NCI-H748 treated with DMSO at 0.1 percent for 48 hours (cell line): Measurements from ENCODE around the gene STN1.
A peak's percentile ranks its signal among the peaks of the same experiment; 100 is the strongest.

Experiments used
- DNase-seq: peaks from one replicate; lab custom pipeline; 2025; lab: John Stamatoyannopoulos, UW

STN1 gene

GRCh38 chr10:103918053-103918846 lies at the start of gene STN1:
Gene STN1 (minus strand): TSS chr10:103918184. CDS start chr10:103917594, 590 bp downstream.
- peak; percentile 84 for DNase-seq

- DNase-seq, result peak; percentile 15
Measured at GRCh38 chr10:103967448-103968071, 49.6 kb upstream of the STN1 start.

- DNase-seq, result peak; percentile 19
Measured at GRCh38 chr10:103966671-103967447, 48.9 kb upstream of the STN1 start, which contains the start of gene SLK. Gene SLK (plus strand): TSS chr10:103967140. CDS start chr10:103967746, 606 bp downstream.

GRCh38 chr10:103960103-103960502 lies 42.1 kb upstream of the STN1 start:
- DNase-seq, result no peak

- no peak for DNase-seq
Measured at GRCh38 chr10:103958996-103959395, 41.0 kb upstream of the STN1 start.

GRCh38 chr10:103954543-103954942 lies 36.6 kb upstream of the STN1 start:
- DNase-seq, result no peak

- DNase-seq, result no peak
Measured at GRCh38 chr10:103951942-103952341, 34.0 kb upstream of the STN1 start.

GRCh38 chr10:103951183-103951582 lies 33.2 kb upstream of the STN1 start:
- no peak for DNase-seq

- DNase-seq, result no peak
Measured at GRCh38 chr10:103949728-103950127, 31.7 kb upstream of the STN1 start.

GRCh38 chr10:103947799-103948516 lies 30.0 kb upstream of the STN1 start:
- DNase-seq, result no peak

GRCh38 chr10:103942866-103943265 lies 24.9 kb upstream of the STN1 start:
- DNase-seq, result no peak

GRCh38 chr10:103941801-103942200 lies 23.8 kb upstream of the STN1 start:
- no peak for DNase-seq

- no peak for DNase-seq
Measured at GRCh38 chr10:103939522-103939921, 21.5 kb upstream of the STN1 start.

GRCh38 chr10:103936022-103936421 lies 18.0 kb upstream of the STN1 start:
- DNase-seq, result no peak

- no peak for DNase-seq
Measured at GRCh38 chr10:103934308-103934707, 16.3 kb upstream of the STN1 start.

GRCh38 chr10:103933557-103934121 lies 15.7 kb upstream of the STN1 start:
- no peak for DNase-seq

GRCh38 chr10:103932971-103933370 lies 15.0 kb upstream of the STN1 start:
- no peak for DNase-seq

GRCh38 chr10:103932271-103932670 lies 14.3 kb upstream of the STN1 start:
- DNase-seq, result no peak

GRCh38 chr10:103931603-103932002 lies 13.6 kb upstream of the STN1 start:
- no peak for DNase-seq

GRCh38 chr10:103930881-103931280 lies 12.9 kb upstream of the STN1 start:
- no peak for DNase-seq

- DNase-seq, result no peak
Measured at GRCh38 chr10:103930449-103930848, 12.5 kb upstream of the STN1 start.
